NCI-H146 treated with DMSO at 0.1 percent for 48 hours (cell line): ENCODE measurements around the gene PPP1R15A.
A peak's percentile ranks its signal among the peaks of the same experiment; 100 is the strongest.
"Not testable (repeated sequence)": the region's sequence is repeated elsewhere in the genome, so short reads cannot be mapped to it uniquely, and the experiment has no call there.

Source experiments
- DNase-seq: peaks from one replicate; lab custom pipeline; 2025; ENCODE audit not compliant: unreplicated experiment; lab: John Stamatoyannopoulos, UW

The PPP1R15A gene

GRCh38 chr19:48879025-48879637 is 6.9 kb downstream of the PPP1R15A start:
- no peak for DNase-seq

DNA sequence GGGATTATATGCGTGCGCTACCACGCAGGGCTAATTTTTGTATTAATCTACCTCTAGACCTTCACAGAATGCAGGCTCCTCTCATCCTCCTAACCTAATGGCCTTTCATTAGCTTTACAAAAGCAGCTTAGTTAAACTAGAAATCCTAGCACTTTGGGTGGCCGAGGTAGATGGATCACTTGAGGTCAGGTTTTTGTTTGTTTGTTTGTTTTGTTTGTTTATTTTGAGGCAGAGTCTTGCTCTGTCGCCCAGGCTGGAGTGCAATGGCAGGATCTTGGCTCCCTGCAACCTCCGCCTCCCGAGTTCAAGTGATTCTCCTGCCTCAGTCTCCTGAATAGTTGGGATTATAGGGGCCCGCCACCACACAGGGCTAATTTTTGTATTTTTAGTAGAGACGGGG is 7.5 kb downstream of the PPP1R15A start:
- not testable (repeated sequence) for DNase-seq

- no peak for DNase-seq
Measured at GRCh38 chr19:48881741-48882657, 9.8 kb downstream of the PPP1R15A start.

DNA sequence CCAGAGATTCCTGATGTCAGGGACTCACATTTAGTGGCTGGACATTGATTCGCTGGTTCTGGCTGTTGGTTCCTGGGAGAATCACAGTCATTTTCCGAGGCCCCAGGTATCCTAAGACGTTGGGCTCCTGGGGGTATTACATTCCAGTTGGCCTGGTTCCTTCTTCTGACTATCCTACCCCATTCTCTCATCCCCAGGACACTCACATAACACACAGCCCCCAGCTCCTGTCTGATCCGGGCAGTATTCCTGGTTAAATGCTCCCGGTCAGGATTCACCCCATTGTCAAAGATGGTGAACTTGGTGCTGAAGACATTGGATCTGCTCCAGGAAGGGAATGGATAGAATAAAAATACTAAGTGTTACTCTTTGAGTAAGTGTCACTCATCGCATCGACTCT is 11.5 kb downstream of the PPP1R15A start:
- DNase-seq: no peak

- DNase-seq: no peak
Measured at GRCh38 chr19:48887861-48888612, 15.8 kb downstream of the PPP1R15A start.

- DNase-seq: not testable (repeated sequence)
Measured at GRCh38 chr19:48889496-48889895, 17.3 kb downstream of the PPP1R15A start.

DNA sequence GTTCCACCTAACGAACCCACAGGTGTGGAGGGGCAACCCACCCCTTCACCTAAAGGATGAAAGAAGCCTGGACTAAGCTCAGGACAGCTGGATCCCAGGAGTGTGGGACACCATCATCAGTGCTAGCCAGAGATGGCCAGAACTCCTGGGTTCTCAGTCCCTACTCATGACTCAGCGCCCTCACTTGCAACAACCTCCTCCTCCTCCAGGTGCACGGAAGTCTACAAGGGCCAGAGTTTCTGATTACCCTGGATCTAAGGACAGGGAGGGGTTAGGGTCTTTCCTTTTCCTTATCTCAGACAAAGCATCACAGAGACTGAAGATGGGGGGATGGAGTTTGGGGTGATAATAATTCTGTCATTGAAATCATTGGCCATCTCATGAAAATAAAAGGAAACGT is 18.3 kb downstream of the PPP1R15A start:
- no peak for DNase-seq

- no peak for DNase-seq
Measured at GRCh38 chr19:48895226-48895625, 23.0 kb downstream of the PPP1R15A start.

- DNase-seq: peak; percentile 61
Measured at GRCh38 chr19:48896191-48896720, 24.0 kb downstream of the PPP1R15A start.

DNA sequence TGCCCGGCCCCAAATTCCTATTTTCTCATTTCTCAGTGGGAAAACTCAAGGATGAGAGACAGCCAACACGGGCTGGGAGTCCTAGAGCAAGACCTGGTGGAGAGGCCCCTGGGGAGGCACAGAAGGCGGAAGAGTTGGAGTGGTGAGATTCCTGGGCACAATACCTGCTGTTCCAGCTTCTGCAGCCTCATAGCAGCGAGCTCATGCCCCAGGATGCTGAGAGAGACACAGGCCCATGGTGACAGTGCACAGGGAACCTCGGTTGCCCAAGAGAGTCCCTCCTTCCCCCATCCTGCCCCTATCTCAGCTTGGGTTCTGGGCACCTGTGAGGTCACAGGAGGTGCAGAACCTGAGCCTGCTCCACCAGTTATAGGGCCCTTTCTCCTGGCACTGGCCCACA is 25.0 kb downstream of the PPP1R15A start:
- no peak for DNase-seq

DNA sequence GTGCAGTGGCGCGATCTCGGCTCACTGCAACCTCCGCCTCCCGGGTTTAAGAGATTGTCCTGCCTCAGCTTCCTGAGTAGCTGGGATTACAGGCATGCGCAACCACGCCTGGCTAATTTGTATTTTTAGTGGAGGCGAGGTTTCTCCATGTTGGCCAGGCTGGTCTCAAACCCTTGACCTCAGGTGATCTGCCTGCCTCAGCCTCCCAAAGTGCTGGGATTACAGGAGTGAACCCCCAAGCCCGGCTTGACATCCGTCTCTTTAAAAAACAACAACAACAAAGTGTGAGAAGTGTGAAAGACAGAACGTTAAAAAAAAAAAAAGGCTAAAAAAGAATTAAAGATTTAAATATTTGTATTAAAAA is 27.1 kb downstream of the PPP1R15A start:
- DNase-seq: not testable (repeated sequence)

DNA sequence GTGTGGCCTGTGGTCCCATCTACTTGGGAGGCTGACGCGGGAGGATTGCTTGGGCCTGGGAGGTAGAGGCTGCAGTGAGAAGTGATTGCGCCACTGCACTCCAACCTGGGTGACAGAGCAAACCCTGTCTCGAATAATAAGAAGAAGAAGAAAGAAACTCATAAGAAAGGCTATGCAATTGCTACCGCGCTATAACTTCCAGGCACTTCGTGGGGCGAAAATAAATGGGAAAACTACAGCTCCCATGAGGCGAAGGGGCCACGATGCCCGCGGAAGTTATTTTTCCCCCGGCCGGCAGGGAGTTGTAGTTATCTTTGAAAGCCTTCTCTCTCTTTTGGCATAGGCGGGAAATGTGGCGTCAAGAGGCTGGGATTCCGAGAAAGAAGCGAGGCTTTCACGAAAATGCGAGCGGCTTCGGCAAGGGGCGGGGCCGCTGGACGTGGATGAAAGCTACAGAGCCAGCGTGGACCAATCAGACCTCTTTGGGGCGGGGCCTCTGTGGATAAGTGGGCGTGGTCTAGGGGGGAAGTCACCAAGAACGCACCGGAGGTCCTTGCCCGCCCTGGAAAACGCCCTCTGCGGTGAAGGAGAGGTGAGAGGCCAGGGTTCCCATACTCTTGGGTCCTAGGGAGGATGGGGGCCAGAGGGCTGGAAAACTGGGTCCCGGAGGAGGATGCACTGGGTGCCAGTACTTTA is 27.7 kb downstream of the PPP1R15A start, which contains the start of gene NUCB1:
TSS of gene NUCB1 (plus strand) at position 532 of the 696 bp plus-strand sequence. CDS start 485 bp downstream, outside the sequence.
- peak; percentile 95 for DNase-seq

GRCh38 chr19:48900477-48901406 is 28.5 kb downstream of the PPP1R15A start:
- DNase-seq: no peak

DNA sequence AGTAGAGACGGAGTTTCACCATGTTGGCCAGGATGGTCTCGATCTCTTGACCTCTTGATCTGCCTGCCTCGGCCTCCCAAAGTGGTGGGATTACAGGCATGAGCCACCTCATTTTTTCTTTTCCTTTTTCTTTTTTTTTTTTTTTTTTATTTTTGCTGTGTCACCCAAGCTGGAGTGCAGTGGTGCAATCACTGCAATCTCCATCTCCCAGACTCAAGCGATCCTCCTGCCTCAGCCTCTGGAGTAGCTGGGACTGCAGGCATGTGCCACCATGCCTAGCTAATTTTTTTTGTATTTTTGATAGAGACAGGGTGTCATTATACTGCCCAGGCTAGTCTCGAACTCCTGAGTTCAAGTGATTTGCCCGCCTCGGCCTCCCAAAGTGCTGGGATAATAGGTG is 30.1 kb downstream of the PPP1R15A start:
- not testable (repeated sequence) for DNase-seq

DNA sequence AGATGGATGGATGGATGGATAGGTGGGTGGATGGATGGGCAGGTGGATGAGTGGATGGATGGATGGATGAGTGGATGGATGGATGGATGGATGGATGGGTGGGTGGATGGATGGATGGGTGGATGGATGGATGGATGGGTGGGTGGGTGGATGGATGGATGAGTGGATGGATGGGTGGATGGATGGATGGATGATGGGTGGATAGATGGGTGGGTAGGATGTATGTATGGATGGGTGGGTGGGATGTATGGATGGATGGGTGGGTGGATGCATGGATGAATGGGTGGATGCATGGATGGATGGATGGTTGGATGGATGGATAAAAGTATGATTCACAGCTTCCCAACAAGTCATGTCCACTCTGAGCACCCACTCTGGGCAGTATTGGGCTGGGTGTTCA is 31.6 kb downstream of the PPP1R15A start:
- not testable (repeated sequence) for DNase-seq

GRCh38 chr19:48905664-48906063 is 33.4 kb downstream of the PPP1R15A start:
- no peak for DNase-seq

GRCh38 chr19:48906324-48906723 is 34.1 kb downstream of the PPP1R15A start:
- DNase-seq: no peak

GRCh38 chr19:48907671-48908070 is 35.5 kb downstream of the PPP1R15A start:
- DNase-seq: no peak

GRCh38 chr19:48909424-48910077 is 37.3 kb downstream of the PPP1R15A start:
- not testable (repeated sequence) for DNase-seq
